NT2/D1 (cell line): ENCODE data around the gene TSPOAP1.

Source experiments
- DNase-seq: peaks from one replicate; pipeline ENCODE4 v3.0.0-alpha.2; 2011; ENCODE audit warnings: low read depth, low spot score
- H3K27me3 ChIP-seq: 2 replicates; pipeline ENCODE4 v1.6.0; 2011; ENCODE audit warnings: mild to moderate bottlenecking; ENCODE audit not compliant: insufficient read length, insufficient read depth
- H3K36me3 ChIP-seq: 2 replicates; pipeline ENCODE4 v1.6.1; 2011; ENCODE audit warnings: mild to moderate bottlenecking, low read length, mixed read lengths; ENCODE audit not compliant: insufficient read depth, insufficient read length
- H3K4me1 ChIP-seq: 2 replicates; pipeline ENCODE4 v1.5.1; 2011; ENCODE audit not compliant: insufficient read depth, insufficient read length
- H3K4me3 ChIP-seq: 2 replicates; pipeline ENCODE4 v1.5.1; 2011; ENCODE audit warnings: low read depth; ENCODE audit not compliant: insufficient read length
- H3K9ac ChIP-seq: 2 replicates; pipeline ENCODE4 v1.6.0; 2011; ENCODE audit warnings: low read depth; ENCODE audit not compliant: insufficient read length
- H3K9me3 ChIP-seq: 2 replicates; pipeline ENCODE4 v1.5.1; 2011; ENCODE audit warnings: mild to moderate bottlenecking, low read length; ENCODE audit not compliant: insufficient read depth
- SUZ12 ChIP-seq: IDR thresholded peaks from 2 replicates; pipeline ENCODE4 v1.6.1; 2011; ENCODE audit not compliant: insufficient read length, insufficient read depth; ENCODE audit errors: extremely low read depth
- YY1 ChIP-seq: IDR thresholded peaks from 2 replicates; pipeline ENCODE4 v1.6.1; 2011; ENCODE audit not compliant: insufficient read length, insufficient read depth
- ZNF274 ChIP-seq: IDR thresholded peaks from 2 replicates; pipeline ENCODE4 v1.6.1; 2011; ENCODE audit warnings: mild to moderate bottlenecking, low read depth, low read length

TSPOAP1 gene

DNA sequence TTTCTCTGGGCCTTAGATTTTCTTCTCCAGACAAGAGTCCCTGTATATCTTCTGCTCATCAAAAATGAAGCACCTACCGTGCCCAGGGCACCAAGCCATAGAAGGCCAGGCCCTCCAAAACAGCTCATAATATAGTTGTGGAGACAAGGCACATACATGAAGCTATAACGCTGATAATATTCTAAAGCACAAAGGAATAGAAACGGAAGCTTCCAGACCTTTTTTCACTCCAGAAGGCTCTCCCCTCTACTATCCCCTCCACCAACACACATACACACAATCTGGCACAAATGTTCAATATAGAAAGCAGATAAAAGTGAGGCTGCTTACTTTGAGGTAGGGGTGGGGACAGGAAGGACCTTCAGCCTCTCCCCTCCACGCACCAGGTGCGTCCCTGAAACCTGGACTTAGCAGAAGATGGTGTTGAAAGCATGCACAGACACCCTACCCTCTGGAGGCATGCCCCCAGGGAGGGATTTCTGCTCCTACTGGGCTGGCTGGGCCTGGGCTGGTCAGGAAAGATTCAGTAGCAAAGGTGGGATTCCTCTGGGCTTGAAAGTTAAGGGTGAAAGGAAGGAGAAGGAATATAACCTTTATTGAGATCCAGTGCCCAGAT, 37.5 kb upstream of the TSPOAP1 start:
- Histone ChIP-seq H3K9me3 (no peaks in the 10 kb centered on the region), H3K4me3 (no peak overlapping the region), H3K27me3 (no peaks in the 10 kb centered on the region), H3K9ac (no peak overlapping the region), H3K4me1 (peaks cover 15% of the 10 kb centered on the region), H3K36me3 (peaks cover 53% of the 10 kb centered on the region)
- no peak for DNase-seq
- TF ChIP-seq YY1: no peak
- TF ChIP-seq SUZ12: no peak
- TF ChIP-seq ZNF274: no peak

GRCh38 chr17:58365185-58365979, 36.8 kb upstream of the TSPOAP1 start:
- H3K36me3 ChIP-seq: peaks cover 53% of the 10 kb centered on the region

GRCh38 chr17:58364270-58364942, 35.8 kb upstream of the TSPOAP1 start:
- Histone ChIP-seq H3K27me3 (no peaks in the 10 kb centered on the region), H3K9ac (no peak overlapping the region), H3K36me3 (peaks cover 55% of the 10 kb centered on the region), H3K9me3 (no peaks in the 10 kb centered on the region), H3K4me3 (no peak overlapping the region), H3K4me1 (peaks cover 15% of the 10 kb centered on the region)
- no peak for DNase-seq
- TF ChIP-seq ZNF274: no peak
- no peak for TF ChIP-seq SUZ12
- TF ChIP-seq YY1: no peak

More at GRCh38 chr17:58365185-58365979, 36.8 kb upstream of the TSPOAP1 start:
- Histone ChIP-seq H3K9me3 (no peaks in the 10 kb centered on the region), H3K9ac (no peak overlapping the region), H3K4me1 (peaks cover 15% of the 10 kb centered on the region), H3K4me3 (no peak overlapping the region), H3K27me3 (no peaks in the 10 kb centered on the region)
- no peak for TF ChIP-seq YY1
- TF ChIP-seq SUZ12: no peak
- no peak for TF ChIP-seq ZNF274
- DNase-seq: no peak

- Histone ChIP-seq H3K36me3 (peaks cover 50% of the 10 kb centered on the region), H3K9ac (no peak overlapping the region), H3K4me1 (peaks cover 15% of the 10 kb centered on the region), H3K27me3 (no peaks in the 10 kb centered on the region), H3K9me3 (no peaks in the 10 kb centered on the region), H3K4me3 (no peak overlapping the region)
- TF ChIP-seq ZNF274: no peak
- no peak for TF ChIP-seq SUZ12
- no peak for TF ChIP-seq YY1
- no peak for DNase-seq
These were observed 35.0 kb upstream of the TSPOAP1 start for GRCh38 chr17:58363457-58364185.

GRCh38 chr17:58362368-58363014, 33.9 kb upstream of the TSPOAP1 start:
- Histone ChIP-seq H3K36me3 (peaks cover 57% of the 10 kb centered on the region), H3K9ac (no peak overlapping the region), H3K4me3 (no peak overlapping the region), H3K9me3 (no peaks in the 10 kb centered on the region), H3K4me1 (peaks cover 15% of the 10 kb centered on the region), H3K27me3 (no peaks in the 10 kb centered on the region)
- no peak for TF ChIP-seq YY1
- TF ChIP-seq SUZ12: no peak
- no peak for TF ChIP-seq ZNF274
- no peak for DNase-seq

DNA sequence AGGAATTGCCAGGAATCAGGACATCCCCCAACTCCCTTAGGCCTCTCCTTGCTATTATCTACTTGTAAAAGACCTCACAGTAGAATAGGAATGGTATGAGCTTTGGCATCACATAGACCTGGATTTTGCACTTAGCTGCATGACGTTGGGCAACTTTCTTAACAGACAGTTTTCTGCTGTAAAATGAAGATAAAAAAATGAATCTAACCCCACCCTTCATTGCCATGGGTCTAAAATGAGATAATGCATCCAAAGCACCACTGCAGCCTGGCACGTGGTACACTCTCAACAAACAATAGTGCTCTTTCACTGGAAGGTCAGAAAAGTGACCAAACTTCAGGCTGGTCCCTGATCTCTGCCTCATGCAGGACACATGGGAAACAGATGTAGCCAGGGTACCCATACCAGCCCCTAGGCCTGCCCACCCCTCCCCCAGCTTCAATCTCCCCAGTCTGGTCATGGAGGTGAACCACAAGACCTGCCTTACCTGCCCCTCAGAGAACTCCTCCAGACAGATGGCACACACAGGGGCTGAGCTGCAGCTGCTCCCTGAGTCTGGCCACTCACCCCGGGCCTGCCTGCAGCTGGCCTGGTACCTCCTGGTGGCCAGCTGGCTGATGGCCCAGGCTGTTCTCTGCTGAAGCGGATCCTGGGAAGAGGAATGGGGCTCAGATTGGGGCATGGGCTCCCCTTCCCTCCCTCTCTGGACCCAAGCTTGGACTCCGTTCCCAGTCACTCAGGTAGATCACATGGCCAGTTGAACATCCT, 31.9 kb upstream of the TSPOAP1 start:
- H3K9ac ChIP-seq: no peak overlapping the region
- H3K9me3 ChIP-seq: no peaks in the 10 kb centered on the region
- H3K4me3 ChIP-seq: no peak overlapping the region
- H3K27me3 ChIP-seq: no peaks in the 10 kb centered on the region
- H3K4me1 ChIP-seq: peaks cover 15% of the 10 kb centered on the region
- DNase-seq: no peak
- peaks cover 72% of the 10 kb centered on the region for H3K36me3 ChIP-seq
- TF ChIP-seq SUZ12 (no peak), ZNF274 (no peak), YY1 (no peak)
